H1 (cell line): ENCODE results near the gene KATNAL2. TPM values are rescaled to one million over a fixed set of nuclear protein-coding genes. Genes with fewer than 3 reads are reported as not detected.

Experiments used
- ATF3 ChIP-seq: IDR thresholded peaks from 2 replicates; pipeline ENCODE4 v1.6.1; 2011; ENCODE audit warnings: low read depth, mild to moderate bottlenecking, low read length; ENCODE audit not compliant: insufficient read depth
- BCL11A ChIP-seq, 2 experiments: IDR thresholded peaks; one replicate each; pipeline ENCODE4 v1.6.1; 2011; ENCODE audit warnings: low read depth in 2 of 2, low read length in 2 of 2, mild to moderate bottlenecking in 2 of 2
- BRCA1 ChIP-seq: IDR thresholded peaks from 2 replicates; pipeline ENCODE4 v1.6.1; 2012; ENCODE audit warnings: low read depth, low read length, improper control_type of control experiment
- CHD2 ChIP-seq: IDR thresholded peaks from 2 replicates; pipeline ENCODE4 v1.6.1; 2012; ENCODE audit warnings: low read length, improper control_type of control experiment
- CHD7 ChIP-seq: fragments of 300-600 bp; sonication (generic); IDR thresholded peaks from 2 replicates; pipeline ENCODE4 v1.7.1; 2012; ENCODE audit warnings: low read length, moderate library complexity, mild to moderate bottlenecking, inconsistent platforms; ENCODE audit not compliant: insufficient replicate concordance
- CTBP2 ChIP-seq: IDR thresholded peaks from 2 replicates; pipeline ENCODE4 v1.7.0; 2011; ENCODE audit warnings: borderline replicate concordance, mild to moderate bottlenecking, moderate library complexity, mixed read lengths, low read length; ENCODE audit not compliant: insufficient read depth, insufficient read length
- MAX ChIP-seq: IDR thresholded peaks from 2 replicates; pipeline ENCODE4 v1.6.1; 2012; ENCODE audit warnings: inconsistent platforms
- SP2 ChIP-seq: IDR thresholded peaks from 2 replicates; pipeline ENCODE4 v1.6.1; 2012; ENCODE audit warnings: mild to moderate bottlenecking, low read length, inconsistent platforms
- SRF ChIP-seq: IDR thresholded peaks from 2 replicates; pipeline ENCODE4 v1.6.1; 2011; ENCODE audit warnings: mild to moderate bottlenecking, low read depth, low read length, moderate library complexity
- TCF12 ChIP-seq: IDR thresholded peaks from 2 replicates; pipeline ENCODE4 v1.6.1; 2011; ENCODE audit warnings: low read depth, mild to moderate bottlenecking, low read length
- polyA plus RNA-seq, 7 experiments: library from polyadenylated mRNA; depleted of rRNA in 3 of 7; stranded (reverse) in 5 of 7; unstranded in 2 of 7; fragments of >200 nt in 5 of 7; fragments of 200-250 nt in 2 of 7; gene quantifications; 1 replicate in 5 of 7; 2 replicates in 1 of 7; 4 replicates in 1 of 7; pipeline versions ENCODE4 v1.2.1 to v1.2.3, GENCODE V29; 2011 to 2013; ENCODE audit warnings: missing spikeins in 2 of 7, mixed read lengths in 2 of 7
- total RNA-seq: library from RNA; stranded (reverse); fragmentation: NEBNext Ultra II Directional; extraction: Animal tissue kit (Norgen Biotek cat#: 25700); gene quantifications from 2 replicates; pipeline ENCODE4 v1.2.1, GENCODE V29; 2021

KATNAL2 gene
- total and polyA plus RNA-seq, 2 of the 8 experiments (the other 6 are each of a cell fraction or from before 2014, with no cell fraction given): 10.0 to 15.2 TPM

GRCh38 chr18:46917803-46918600 lies 600 bp downstream of the KATNAL2 start (continued):
- TF ChIP-seq CHD7: no peak
- TF ChIP-seq MAX: 0 out of 2 replicates have a peak, but pooled peaks have one; percentile 27
- no peak for TF ChIP-seq BCL11A (IDR thresholded peaks at IDR 0.05; ENCODE audit: low read depth in 2 of 2, low read length in 2 of 2)
- TF ChIP-seq SRF: no peak
- no peak for TF ChIP-seq BRCA1
- TF ChIP-seq CHD2: no peak
- no peak for TF ChIP-seq CTBP2
- no peak for TF ChIP-seq ATF3
- no peak for TF ChIP-seq TCF12
- no peak for TF ChIP-seq SP2
